GM19193 (cell line): ENCODE data around the gene CELSR2.

ENCODE experiments used
- POLR2A ChIP-seq: IDR thresholded peaks from 4 replicates; pipeline ENCODE4 v1.6.1; 2011; ENCODE audit not compliant: insufficient read depth, insufficient read length; ENCODE audit errors: extremely low read depth

CELSR2 gene

GRCh38 chr1:109214695-109215623 lies 34.4 kb upstream of the CELSR2 start:
- TF ChIP-seq POLR2A, result no peak

- no peak for TF ChIP-seq POLR2A
Observed at GRCh38 chr1:109216662-109217061, 32.7 kb upstream of the CELSR2 start.

GRCh38 chr1:109218516-109218915 lies 30.8 kb upstream of the CELSR2 start:
- no peak for TF ChIP-seq POLR2A

GRCh38 chr1:109225308-109225707 lies 24.0 kb upstream of the CELSR2 start:
- TF ChIP-seq POLR2A, result no peak

GRCh38 chr1:109225711-109226445 lies 23.5 kb upstream of the CELSR2 start:
- no peak for TF ChIP-seq POLR2A

GRCh38 chr1:109228167-109228566 lies 21.2 kb upstream of the CELSR2 start:
- no peak for TF ChIP-seq POLR2A

- TF ChIP-seq POLR2A, result no peak
Observed at GRCh38 chr1:109229531-109230127, 19.7 kb upstream of the CELSR2 start.

- TF ChIP-seq POLR2A, result no peak
Observed at GRCh38 chr1:109231066-109231465, 18.3 kb upstream of the CELSR2 start.

- TF ChIP-seq POLR2A, result no peak
Observed at GRCh38 chr1:109235137-109235536, 14.2 kb upstream of the CELSR2 start.

GRCh38 chr1:109237512-109237911 lies 11.8 kb upstream of the CELSR2 start:
- TF ChIP-seq POLR2A, result no peak

- TF ChIP-seq POLR2A, result no peak
Observed at GRCh38 chr1:109238382-109238781, 11.0 kb upstream of the CELSR2 start.

GRCh38 chr1:109239047-109239408 lies 10.3 kb upstream of the CELSR2 start:
- no peak for TF ChIP-seq POLR2A

- no peak for TF ChIP-seq POLR2A
Observed at GRCh38 chr1:109239409-109240068, 9.8 kb upstream of the CELSR2 start.

- TF ChIP-seq POLR2A, result no peak
Observed at GRCh38 chr1:109240158-109241152, 8.9 kb upstream of the CELSR2 start.
